GM19035 (cell line): ENCODE results near the gene AQP2.

Source experiments
- ATAC-seq: cut with Tn5 transposase; IDR thresholded peaks from one replicate; pipeline ENCODE4 v1.9.1; 2021; ENCODE audit not compliant: unreplicated experiment

The AQP2 gene, protein sequence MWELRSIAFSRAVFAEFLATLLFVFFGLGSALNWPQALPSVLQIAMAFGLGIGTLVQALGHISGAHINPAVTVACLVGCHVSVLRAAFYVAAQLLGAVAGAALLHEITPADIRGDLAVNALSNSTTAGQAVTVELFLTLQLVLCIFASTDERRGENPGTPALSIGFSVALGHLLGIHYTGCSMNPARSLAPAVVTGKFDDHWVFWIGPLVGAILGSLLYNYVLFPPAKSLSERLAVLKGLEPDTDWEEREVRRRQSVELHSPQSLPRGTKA

DNA sequence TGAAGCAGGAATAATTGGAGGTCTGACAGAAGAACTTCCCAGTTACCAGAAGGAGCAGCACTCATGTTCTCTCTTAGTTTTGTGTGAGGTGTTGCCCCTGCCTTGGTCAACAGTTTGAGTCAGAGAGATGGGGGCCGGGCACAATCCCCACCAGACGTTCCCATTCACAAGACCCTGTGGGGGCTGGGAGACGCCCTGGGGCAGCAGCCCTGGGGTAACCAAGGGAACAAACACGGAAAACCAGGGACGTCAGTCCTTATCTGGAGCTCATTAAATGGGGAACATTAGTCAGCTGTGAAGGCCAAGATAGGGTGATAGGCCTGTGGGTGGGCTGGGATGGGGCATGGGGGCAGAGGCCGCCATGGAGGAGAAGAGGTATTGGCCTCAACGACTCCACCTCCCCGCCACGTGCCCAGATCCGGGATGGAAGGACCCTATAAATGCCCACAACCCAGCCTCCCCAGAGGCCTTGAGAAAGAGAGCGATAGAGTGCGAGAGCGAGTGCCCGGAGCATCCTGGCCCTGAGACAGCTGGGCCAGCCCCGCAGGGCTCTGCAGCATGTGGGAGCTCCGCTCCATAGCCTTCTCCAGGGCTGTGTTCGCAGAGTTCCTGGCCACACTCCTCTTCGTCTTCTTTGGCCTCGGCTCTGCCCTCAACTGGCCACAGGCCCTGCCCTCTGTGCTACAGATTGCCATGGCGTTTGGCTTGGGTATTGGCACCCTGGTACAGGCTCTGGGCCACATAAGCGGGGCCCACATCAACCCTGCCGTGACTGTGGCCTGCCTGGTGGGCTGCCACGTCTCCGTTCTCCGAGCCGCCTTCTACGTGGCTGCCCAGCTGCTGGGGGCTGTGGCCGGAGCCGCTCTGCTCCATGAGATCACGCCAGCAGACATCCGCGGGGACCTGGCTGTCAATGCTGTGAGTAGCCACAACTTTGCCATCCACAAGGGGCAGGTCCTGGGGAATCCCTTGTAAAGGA, at the start of gene AQP2:
Gene AQP2 (plus strand): TSS at position 465 of the 979 bp plus-strand sequence. CDS start 94 bp downstream, at position 559.
- ATAC-seq: no peak

DNA sequence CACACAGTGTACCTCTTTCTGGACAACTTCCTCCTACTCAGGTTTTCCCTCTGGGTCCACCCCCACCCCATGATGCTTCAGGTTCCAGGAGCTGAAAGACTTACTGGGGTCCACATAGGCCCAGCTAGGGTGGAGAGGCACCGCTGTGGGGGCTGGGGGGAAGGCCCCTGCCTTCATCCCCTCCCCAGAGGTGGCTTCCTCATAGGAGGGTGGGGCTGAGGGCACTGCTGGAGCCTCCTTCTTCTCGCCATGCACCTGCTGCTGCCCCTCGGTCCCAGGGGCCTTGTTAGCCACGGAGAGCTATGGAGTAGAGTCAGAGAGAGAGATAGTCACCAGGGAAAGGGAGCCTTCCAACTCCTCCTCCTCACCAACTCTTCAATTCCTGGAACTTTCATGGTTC, 49.5 kb upstream of the AQP2 start:
- ATAC-seq: no peak

GRCh38 chr12:49901986-49902385, 48.6 kb upstream of the AQP2 start:
- no peak for ATAC-seq

DNA sequence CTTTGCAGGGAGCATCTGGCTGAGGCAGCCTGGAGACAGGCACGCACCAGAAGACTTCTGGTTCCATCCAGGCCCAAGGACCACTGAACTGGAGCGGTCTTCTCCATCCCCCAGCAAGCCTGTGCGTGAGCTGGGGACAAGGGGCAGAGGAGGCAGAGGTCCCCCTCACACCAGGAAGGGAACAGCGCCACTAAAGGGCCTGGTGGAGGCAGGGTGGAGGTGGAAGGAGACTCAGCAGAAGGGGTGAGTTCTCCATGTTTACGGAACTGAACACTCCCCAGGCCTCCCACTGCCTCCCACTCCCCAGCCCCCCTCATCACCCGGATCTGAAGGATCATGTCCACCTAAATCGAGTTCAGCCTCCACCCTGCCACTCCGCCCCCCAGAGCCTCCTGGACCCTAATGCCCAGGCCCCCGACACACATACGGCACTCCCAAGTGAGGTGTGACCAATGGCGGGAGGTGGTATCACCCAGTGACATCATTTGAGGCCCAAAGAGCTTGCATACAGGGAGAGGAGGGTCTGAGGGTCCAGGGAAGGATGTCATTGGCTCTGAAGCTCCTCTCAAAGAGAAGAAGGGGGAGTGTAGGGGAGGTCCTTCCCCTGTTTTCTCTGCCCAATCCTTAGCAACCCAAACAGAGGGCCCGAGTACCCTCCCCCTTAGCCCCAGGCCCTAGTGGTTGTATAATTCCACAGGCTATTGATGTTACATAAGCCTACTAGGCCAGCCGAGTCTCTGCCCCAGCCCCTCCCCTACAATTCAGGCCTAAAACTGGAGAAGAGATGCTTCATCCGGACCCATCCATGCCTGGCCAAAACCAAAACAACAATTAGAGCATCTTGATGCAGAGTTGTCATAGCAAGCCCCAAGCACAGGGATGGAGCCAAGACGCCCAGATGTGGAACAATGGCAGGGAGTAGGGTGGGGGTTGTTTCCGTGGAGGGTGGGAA, 47.9 kb upstream of the AQP2 start:
- no peak for ATAC-seq

- ATAC-seq: no peak
Measured at GRCh38 chr12:49903351-49903699, 47.2 kb upstream of the AQP2 start.

DNA sequence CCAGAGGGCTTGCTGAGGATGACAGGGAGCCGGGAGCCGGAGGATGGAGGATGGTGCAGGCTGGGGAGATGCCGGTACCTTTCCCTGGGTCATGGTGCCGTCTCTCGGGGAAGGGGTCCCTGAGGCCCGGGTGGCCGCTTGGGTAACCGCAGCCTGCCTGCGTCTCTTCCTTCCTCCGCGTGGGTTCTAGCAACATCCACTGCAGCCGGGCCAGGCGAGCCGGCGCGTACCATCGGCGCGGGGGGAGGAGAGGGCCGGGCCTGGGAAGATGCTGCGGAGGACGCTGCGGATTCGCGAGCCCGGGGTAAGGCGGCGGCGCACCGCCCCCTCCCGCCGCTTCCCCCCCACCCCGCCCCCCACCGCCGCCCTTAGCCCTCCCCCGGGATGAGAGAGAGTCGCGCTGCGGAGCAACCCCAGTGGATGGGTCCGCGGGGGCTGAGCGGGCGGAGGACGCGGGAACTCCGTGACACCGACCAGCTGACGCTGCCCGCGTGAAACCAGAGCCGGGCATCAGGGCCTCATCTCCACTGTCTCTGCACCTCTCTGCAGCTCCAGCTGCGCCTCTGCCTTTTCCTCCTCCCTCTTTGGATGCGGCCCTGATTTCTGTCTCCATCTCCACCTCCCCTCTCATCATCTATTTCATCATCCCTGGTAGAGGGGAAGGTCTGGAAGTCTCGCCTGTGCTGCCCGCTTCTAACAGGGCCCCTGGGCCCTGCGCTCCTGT, 46.7 kb upstream of the AQP2 start, which contains the start of gene FAIM2:
Gene FAIM2 (minus strand): TSS at position 201 of the 724 bp plus-strand sequence. CDS start 108 bp downstream, at position 93.
- no peak for ATAC-seq

- ATAC-seq: no peak
Measured at GRCh38 chr12:49904601-49905000, 45.9 kb upstream of the AQP2 start.

DNA sequence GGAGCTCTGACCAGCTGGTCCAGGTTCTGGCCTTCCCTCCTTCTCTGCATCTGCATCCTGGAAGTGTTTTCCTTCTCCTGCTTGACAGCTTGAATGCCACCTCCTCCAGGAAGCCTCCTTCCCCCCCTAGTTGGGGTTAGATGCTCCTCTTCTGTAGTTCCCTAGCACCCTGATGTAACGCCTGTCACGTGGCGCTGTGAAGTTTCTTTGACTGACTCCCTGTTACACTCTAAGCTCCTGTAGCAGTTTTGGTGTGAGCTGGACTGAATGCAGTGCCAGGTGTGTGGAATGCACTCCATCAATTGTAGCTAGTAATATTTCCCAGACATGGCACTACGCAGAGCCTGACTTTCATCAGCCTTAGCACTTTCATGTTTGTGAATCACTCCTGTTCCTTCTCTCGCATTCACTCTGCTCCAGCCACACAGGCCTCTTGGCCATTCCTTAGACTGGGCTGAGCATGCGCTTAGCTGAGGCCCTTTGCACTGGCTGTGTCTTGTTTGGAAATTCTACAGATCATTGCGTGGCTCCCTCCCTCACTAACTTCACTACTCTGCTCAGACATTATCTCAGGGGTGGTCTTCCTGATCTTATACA, 44.7 kb upstream of the AQP2 start:
- no peak for ATAC-seq

- no peak for ATAC-seq
Measured at GRCh38 chr12:49907352-49907751, 43.2 kb upstream of the AQP2 start.

- ATAC-seq: no peak
Measured at GRCh38 chr12:49909356-49909755, 41.2 kb upstream of the AQP2 start.

- no peak for ATAC-seq
Measured at GRCh38 chr12:49909826-49910225, 40.7 kb upstream of the AQP2 start.

DNA sequence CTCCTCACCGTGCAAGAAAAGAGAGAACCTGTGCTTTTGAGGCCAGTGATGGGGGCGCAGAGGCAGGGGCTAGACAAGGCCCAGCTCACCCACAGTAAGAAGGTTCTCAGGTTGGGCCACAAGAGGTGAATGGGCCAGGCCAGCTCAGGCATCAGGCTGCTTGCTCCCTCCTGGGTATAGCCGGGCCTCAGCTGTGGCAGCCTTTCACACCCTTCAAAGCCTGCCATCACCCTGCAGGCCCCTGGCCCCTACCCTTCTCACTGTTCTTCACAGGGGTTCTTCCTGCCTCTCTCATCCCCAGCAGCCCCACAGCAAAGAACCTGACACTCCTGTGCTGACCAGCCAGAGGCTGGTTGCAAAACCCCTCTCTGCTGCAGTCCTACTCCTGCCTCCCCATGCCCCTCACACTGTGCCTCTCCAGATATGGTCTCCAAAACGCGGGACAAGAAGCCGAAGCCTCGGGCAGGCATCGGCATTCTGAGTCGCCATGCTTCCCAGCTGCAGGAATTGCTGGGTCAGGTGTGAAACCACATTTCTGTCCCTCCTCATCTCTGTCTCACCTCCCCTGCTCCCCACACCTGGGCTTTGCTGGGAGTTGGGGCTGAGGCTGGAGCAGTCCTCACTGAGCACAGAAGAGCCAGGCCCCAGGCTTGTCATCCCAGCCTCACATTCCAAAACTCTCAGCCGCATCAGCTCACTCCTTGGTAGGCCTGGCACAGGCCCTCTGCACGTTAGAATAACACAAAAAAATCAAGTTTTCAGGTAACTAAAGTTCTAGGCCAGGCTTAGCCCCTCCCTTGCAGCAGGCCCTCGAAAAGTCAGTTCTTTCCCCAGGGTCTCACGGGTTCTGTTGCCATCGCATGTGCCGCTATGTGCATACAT, 40.0 kb upstream of the AQP2 start:
- no peak for ATAC-seq

DNA sequence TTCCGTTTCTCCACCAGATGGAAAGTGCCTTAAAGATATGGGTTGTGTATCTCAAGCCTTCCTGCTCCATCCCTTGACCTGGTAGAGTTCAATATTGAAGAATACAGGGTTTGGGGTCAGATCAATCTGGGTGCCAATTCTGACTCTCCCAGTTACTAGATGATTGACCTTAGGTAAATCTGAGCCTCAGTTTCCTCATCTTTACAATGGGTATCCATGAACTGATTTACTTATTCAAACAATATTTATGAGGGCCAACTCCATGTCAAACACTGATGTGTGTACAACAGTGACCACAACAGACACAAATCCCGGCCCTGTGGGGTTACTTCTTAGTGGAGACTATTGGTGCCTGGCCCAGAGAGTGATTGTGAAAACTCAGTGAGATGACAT, 39.3 kb upstream of the AQP2 start:
- ATAC-seq: no peak

DNA sequence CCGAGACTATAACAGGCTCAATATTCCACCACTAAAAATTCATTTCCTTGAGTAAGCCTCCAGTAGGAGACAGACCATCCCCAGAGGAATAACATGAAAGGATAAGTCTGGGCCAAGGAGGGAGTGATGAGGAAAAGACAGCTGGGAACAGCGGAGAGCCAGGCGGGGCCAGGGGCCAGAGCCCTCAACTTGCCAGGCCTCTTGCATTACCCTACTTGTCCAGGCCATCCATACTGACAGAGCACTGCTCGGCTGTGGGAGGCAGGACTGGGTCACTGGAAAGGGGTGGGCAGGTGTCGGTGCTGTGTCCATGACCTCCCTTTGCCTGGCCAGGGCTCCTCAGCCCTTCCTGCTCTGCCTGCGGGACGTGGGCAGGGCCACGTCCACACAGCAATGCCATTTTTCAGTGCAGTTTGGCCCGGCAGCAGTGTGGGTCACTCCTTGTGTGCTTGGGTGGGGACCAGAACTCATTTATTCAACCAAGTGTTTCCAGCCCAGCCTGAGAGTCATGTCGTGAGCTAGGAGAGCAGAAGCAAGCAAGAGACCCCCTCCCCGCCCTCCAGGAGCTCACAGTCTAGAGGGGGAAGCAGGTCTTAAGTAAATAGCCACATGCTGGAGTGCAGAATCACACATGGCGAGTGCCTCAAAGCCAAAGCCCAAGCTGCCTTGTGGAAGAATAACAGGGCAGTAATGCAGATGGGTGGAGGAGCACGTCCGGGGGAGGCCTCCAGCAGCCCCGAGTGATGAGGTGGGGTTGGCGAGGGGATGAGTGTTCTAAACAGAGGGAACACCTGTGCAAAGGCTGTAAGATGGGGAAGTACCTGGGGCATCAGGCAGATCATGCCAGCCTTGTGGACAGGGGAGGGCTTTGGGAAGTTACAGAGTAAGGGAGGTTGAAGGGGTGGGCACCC, 37.9 kb upstream of the AQP2 start:
- no peak for ATAC-seq

DNA sequence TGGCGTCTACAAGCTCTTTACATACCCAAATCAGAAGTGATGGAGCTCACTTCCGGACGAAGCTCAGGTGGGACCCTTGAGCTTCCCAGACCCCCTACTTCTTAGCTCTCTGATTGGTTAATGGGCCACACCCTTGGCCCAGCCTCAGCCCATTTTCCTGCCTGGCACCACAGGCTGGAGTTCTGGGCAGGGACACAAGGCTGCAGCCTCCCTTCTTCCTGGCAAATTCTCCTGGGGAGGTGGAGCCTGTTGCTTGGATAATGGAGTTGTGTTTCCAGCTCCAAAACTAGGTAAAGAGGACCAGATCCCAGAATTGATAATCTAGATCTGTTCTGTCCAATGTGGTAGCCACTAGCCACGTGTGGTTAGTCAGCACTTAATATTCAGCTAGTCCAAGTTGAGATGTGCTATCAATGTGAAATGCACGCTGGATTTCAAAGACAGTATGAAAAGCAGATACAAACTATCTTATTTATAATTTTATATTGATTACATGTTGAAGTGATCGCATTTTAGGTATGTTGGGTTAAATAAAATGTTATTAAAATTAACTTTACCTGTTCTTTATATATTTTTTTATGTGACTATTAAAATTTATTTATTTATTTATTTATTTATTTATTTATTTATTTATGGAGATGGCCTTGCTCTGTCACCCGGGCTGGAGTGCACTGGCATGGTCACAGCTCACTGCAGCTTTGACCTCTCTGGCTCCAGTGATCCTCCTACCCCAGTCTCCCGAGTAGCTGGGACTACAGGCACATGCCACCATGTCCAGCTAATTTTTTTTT, 34.2 kb upstream of the AQP2 start:
- no peak for ATAC-seq

- no peak for ATAC-seq
Measured at GRCh38 chr12:49917166-49917787, 33.3 kb upstream of the AQP2 start.

- ATAC-seq: no peak
Measured at GRCh38 chr12:49917788-49918173, 32.8 kb upstream of the AQP2 start.
